ENCODE measurements around the gene ATXN2L. TPM values are rescaled to one million over a fixed set of nuclear protein-coding genes. Genes with fewer than 3 reads are reported as not detected.

The ATXN2L gene
- total and polyA plus RNA-seq, 2 donors (not counting 1 experiment from before 2014, with no cell fraction given), result 16.4 to 52.8 TPM

DNA sequence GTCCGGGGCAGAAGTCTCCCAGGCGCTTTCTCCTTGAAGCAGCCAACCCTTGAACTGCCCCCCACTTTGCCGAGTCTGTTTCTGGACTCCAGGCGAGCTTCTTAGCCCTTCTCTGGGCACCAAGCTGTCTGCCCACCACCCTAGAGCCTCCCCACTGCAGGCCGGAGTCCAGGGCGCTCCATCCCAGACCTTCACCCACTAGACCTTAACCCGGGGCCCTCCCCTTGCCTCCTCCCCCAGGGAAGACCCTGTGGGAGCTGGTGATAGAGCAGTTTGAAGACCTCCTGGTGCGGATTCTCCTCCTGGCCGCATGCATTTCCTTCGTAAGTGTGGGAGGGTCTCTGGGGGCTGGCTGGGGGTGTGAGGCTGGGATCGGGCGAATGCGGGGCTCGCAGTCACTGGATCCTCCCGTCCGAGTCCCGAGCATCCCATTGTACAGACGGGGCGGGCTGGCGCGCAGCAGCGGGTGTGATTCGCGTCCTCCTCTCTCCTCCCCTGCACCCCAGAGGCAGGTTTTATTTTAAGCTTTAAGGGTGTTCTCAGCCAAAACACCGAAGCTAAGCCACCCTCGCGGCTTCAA, 56.6 kb downstream of the ATXN2L start:
- Histone ChIP-seq H3K9ac (ENCODE audit: insufficient read depth, low read length) (peak overlapping the region; percentile 60), H3K9me3 (ENCODE audit: control insufficient read depth, insufficient read depth, low read depth, low read length) (no peaks in the 10 kb centered on the region), H2AFZ (ENCODE audit: low read length) (peak overlapping the region; percentile 86), H3K4me3 (replicated peaks in 1 of 4; ENCODE audit: control extremely low read depth in 1 of 4, insufficient read depth in 1 of 4, low read depth in 3 of 4, low read length in 4 of 4) (peak overlapping the region; percentile 68 to 82 (median 74)), H4K20me1 (ENCODE audit: control insufficient read depth, extremely low read depth, insufficient read depth, low read length) (no peaks in the 10 kb centered on the region), H3K4me1 (ENCODE audit: control insufficient read depth, extremely low read depth, insufficient read depth, low read length) (peaks cover 6% of the 10 kb centered on the region), H3K36me3 (ENCODE audit: control insufficient read depth, insufficient read depth, low read length) (no peaks in the 10 kb centered on the region), H3K4me2 (ENCODE audit: extremely low read depth, insufficient read depth, low read length) (peak overlapping the region; percentile 77), H3K79me2 (ENCODE audit: control insufficient read depth, insufficient read depth, low read length) (no peaks in the 10 kb centered on the region), H3K27me3 (ENCODE audit: control insufficient read depth, insufficient read depth, low read length) (no peaks in the 10 kb centered on the region), H3K27ac (ENCODE audit: insufficient read depth, low read length) (no peak overlapping the region)
- TF ChIP-seq EZH2 (IDR thresholded peaks at IDR 0.05; ENCODE audit: low read length, missing control alignments), result no peak
- TF ChIP-seq, protein P1, sequence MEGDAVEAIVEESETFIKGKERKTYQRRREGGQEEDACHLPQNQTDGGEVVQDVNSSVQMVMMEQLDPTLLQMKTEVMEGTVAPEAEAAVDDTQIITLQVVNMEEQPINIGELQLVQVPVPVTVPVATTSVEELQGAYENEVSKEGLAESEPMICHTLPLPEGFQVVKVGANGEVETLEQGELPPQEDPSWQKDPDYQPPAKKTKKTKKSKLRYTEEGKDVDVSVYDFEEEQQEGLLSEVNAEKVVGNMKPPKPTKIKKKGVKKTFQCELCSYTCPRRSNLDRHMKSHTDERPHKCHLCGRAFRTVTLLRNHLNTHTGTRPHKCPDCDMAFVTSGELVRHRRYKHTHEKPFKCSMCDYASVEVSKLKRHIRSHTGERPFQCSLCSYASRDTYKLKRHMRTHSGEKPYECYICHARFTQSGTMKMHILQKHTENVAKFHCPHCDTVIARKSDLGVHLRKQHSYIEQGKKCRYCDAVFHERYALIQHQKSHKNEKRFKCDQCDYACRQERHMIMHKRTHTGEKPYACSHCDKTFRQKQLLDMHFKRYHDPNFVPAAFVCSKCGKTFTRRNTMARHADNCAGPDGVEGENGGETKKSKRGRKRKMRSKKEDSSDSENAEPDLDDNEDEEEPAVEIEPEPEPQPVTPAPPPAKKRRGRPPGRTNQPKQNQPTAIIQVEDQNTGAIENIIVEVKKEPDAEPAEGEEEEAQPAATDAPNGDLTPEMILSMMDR (conservative IDR thresholded peaks at IDR 0.05 in 1 of 2, IDR thresholded peaks at IDR 0.05 in 1 of 2; ENCODE audit: low read depth in 1 of 2, low read length in 2 of 2), result no peak
- DNase-seq (ENCODE audit: low read depth in 2 of 2), result no peak

DNA sequence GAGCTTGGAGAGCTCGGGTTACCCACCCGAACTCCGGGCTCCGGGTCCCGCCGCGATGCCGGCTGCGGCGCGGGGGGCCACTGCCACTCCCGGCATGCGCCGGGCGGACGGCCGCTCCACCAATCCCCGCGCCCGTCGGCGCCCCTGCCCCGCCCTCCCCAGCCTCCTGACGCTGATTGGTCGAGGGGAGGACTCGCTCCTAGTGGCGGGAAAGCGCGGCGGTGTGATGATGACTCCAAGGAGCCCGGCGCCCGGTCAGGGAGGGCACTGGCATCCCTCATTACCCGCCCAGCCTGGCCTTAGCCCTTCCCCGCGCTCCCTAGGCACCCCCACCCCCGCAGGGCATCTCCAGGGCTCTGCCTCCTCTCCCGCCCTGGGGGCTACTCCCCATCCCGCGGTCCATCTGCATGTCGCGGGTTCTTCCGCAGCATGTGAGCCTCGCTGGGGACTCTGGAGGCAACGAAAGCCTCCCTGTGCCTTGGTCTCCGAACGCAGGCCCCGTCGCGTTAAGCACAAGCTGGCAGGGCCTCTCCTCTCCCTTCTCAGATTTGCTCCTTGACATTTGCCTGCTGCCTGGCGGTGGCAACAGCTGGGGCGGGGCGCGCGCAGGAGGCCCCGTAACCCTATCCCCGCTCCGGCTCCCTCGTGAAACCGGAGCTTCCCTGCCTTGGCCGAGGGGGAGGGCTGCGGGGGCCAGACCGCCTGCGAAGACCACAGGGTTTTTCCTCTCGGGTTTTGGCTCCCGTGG, 57.2 kb downstream of the ATXN2L start:
- Histone ChIP-seq H2AFZ (ENCODE audit: low read length) (peak overlapping the region; percentile 86), H4K20me1 (ENCODE audit: control insufficient read depth, extremely low read depth, insufficient read depth, low read length) (no peaks in the 10 kb centered on the region), H3K9me3 (ENCODE audit: control insufficient read depth, insufficient read depth, low read depth, low read length) (no peaks in the 10 kb centered on the region), H3K79me2 (ENCODE audit: control insufficient read depth, insufficient read depth, low read length) (no peaks in the 10 kb centered on the region), H3K27ac (ENCODE audit: insufficient read depth, low read length) (no peak overlapping the region), H3K4me1 (ENCODE audit: control insufficient read depth, extremely low read depth, insufficient read depth, low read length) (peaks cover 6% of the 10 kb centered on the region), H3K9ac (ENCODE audit: insufficient read depth, low read length) (peak overlapping the region; percentile 60), H3K4me2 (ENCODE audit: extremely low read depth, insufficient read depth, low read length) (peak overlapping the region; percentile 82), H3K36me3 (ENCODE audit: control insufficient read depth, insufficient read depth, low read length) (no peaks in the 10 kb centered on the region), H3K4me3 (replicated peaks in 1 of 4; ENCODE audit: control extremely low read depth in 1 of 4, insufficient read depth in 1 of 4, low read depth in 3 of 4, low read length in 4 of 4) (peak overlapping the region; percentile 68 to 82 (median 74)), H3K27me3 (ENCODE audit: control insufficient read depth, insufficient read depth, low read length) (no peaks in the 10 kb centered on the region)
- TF ChIP-seq EZH2 (IDR thresholded peaks at IDR 0.05; ENCODE audit: low read length, missing control alignments), result no peak
- TF ChIP-seq, protein P1 (conservative IDR thresholded peaks at IDR 0.05 in 1 of 2, IDR thresholded peaks at IDR 0.05 in 1 of 2; ENCODE audit: low read depth in 1 of 2, low read length in 2 of 2), result no peak
- DNase-seq (ENCODE audit: low read depth in 2 of 2), result peak; percentile 77 to 79

DNA sequence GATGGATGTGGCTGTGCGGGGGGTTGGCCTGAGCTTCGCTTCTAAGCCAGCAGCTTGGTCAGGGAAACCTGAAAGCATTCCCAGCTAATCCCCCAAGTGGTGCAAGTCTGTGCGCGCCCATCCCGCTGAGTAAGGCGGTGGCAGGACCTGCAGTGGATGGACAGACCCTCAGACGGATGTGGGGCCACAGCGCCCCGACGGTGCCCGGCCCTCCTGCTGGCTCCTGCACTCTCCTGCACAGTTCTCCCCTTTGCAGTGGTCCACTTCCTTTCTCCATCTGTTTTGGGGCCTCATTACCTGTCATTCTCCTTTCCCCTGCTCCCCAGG, 57.8 kb downstream of the ATXN2L start:
- TF ChIP-seq, protein P1 (conservative IDR thresholded peaks at IDR 0.05 in 1 of 2, IDR thresholded peaks at IDR 0.05 in 1 of 2; ENCODE audit: low read depth in 1 of 2, low read length in 2 of 2), result no peak
- no peak for TF ChIP-seq EZH2 (IDR thresholded peaks at IDR 0.05; ENCODE audit: low read length, missing control alignments)
- H3K79me2 ChIP-seq (ENCODE audit: control insufficient read depth, insufficient read depth, low read length), result no peaks in the 10 kb centered on the region
- H3K9me3 ChIP-seq (ENCODE audit: control insufficient read depth, insufficient read depth, low read depth, low read length), result no peaks in the 10 kb centered on the region
- peaks cover 6% of the 10 kb centered on the region for H3K4me1 ChIP-seq (ENCODE audit: control insufficient read depth, extremely low read depth, insufficient read depth, low read length)
- H3K36me3 ChIP-seq (ENCODE audit: control insufficient read depth, insufficient read depth, low read length), result no peaks in the 10 kb centered on the region
- peak overlapping the region; percentile 82 for H3K4me2 ChIP-seq (ENCODE audit: extremely low read depth, insufficient read depth, low read length)
- H3K9ac ChIP-seq (ENCODE audit: insufficient read depth, low read length), result no peak overlapping the region
- no peak overlapping the region for H3K27ac ChIP-seq (ENCODE audit: insufficient read depth, low read length)
- no peak overlapping the region for H3K4me3 ChIP-seq (replicated peaks in 1 of 4; ENCODE audit: control extremely low read depth in 1 of 4, insufficient read depth in 1 of 4, low read depth in 3 of 4, low read length in 4 of 4)
- no peaks in the 10 kb centered on the region for H3K27me3 ChIP-seq (ENCODE audit: control insufficient read depth, insufficient read depth, low read length)
- no peak for DNase-seq (ENCODE audit: low read depth in 2 of 2)
- no peak overlapping the region for H2AFZ ChIP-seq (ENCODE audit: low read length)
- no peaks in the 10 kb centered on the region for H4K20me1 ChIP-seq (ENCODE audit: control insufficient read depth, extremely low read depth, insufficient read depth, low read length)
